Rectal smooth muscle tissue (tissue), 1 donor: ENCODE measurements around the gene GK2.

Experiments
- H3K27ac ChIP-seq: one replicate; pipeline ENCODE4 v1.7.0; 2013; ENCODE audit warnings: low read depth, low read length, inconsistent platforms
- H3K27me3 ChIP-seq: one replicate; pipeline ENCODE4 v1.7.0; 2013; ENCODE audit warnings: low read length; ENCODE audit not compliant: control insufficient read depth, insufficient read depth
- H3K36me3 ChIP-seq: one replicate; pipeline ENCODE4 v1.7.0; 2013; ENCODE audit warnings: low read length; ENCODE audit not compliant: control insufficient read depth, insufficient read depth
- H3K4me1 ChIP-seq: one replicate; pipeline ENCODE4 v1.7.0; 2013; ENCODE audit warnings: low read length; ENCODE audit not compliant: control insufficient read depth, insufficient read depth
- H3K4me3 ChIP-seq: one replicate; pipeline ENCODE4 v1.7.0; 2013; ENCODE audit warnings: low read length
- H3K9ac ChIP-seq: one replicate; pipeline ENCODE4 v1.7.0; 2013; ENCODE audit warnings: low read length

Gene GK2

DNA sequence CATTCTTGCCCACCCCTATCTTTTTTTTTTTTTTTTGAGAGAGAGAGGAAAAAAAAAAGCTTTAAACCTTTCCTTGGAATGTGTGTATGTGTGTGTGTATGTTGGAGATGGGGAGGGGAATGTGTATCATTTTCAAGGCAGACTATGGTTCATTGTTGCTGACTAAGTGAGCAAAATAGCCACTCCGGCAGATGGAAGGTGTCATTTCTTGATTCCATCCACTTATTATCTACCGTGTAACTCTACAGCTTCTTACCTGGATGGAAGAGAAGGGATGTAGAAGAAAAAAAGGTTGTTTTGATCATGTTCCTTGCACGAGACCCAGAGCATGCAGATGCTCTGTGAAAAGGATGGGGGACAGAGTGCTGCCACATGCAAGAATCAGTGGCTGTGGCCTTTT lies 5.9 kb upstream of the GK2 start:
- H3K36me3 ChIP-seq: no peaks in the 10 kb centered on the region
- H3K27ac ChIP-seq: no peak overlapping the region
- H3K4me1 ChIP-seq: no peaks in the 10 kb centered on the region
- H3K4me3 ChIP-seq: no peak overlapping the region
- H3K27me3 ChIP-seq: no peaks in the 10 kb centered on the region
- H3K9ac ChIP-seq: no peak overlapping the region

DNA sequence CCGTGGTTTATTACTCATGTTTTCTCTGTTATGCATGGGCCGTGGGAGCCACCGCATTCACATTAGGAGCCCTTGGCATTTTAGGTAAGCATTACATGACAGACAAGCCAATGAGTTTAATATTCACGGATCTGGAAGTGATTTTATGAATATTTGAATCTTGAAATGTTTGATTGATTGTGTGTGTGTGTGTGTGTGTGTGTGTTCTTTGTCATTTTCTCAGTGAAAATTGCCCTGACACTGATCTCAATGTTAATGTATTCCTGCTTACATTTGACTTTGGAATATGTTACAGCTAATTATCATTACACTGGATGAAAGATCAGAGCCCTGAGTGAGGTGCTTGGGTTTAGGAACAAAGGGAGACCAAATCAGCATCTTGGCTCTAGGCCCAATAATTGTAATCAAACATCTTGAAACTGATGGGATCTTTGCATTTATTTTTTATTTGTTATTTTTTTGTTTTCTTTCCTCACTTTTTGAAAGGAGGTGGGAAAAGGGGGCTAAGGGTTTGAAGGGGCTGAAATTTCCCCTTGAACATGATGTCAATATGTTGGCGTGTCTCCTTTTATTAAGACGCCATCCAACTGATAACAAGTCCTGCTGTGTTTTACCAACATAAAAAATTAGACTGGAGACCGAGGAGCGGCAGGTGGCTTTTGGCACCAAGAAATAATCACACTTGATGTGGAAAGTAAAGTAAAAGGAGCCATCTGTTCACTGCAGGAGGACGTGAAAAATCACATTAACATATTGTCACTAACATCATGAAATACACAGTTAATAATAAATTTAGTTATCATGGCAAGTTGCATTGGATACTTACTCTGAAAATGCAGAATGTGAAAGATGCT lies 5.2 kb upstream of the GK2 start:
- Histone ChIP-seq H3K4me1 (no peaks in the 10 kb centered on the region), H3K27ac (no peak overlapping the region), H3K4me3 (no peak overlapping the region), H3K36me3 (no peaks in the 10 kb centered on the region), H3K9ac (no peak overlapping the region), H3K27me3 (no peaks in the 10 kb centered on the region)

DNA sequence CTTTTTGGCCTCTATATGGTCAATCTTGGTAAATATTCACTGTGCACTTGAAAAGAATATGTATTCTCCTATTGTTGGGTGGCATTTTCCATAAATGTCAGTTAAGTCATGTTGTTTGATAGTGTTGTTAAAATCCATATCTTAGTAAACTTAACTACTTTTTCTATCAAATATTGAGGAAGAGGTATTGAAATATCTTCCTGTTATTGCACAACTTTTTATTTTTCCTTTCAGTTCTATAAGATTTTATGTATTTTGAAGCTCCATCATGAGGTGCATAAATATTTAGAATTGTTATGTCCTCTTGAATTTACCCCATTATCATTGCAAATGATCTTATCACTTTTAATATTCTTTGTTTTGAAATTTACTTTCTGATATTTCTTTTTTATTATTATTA lies 3.4 kb downstream of the GK2 start:
- no peak overlapping the region for H3K9ac ChIP-seq
- H3K27me3 ChIP-seq: no peaks in the 10 kb centered on the region
- no peak overlapping the region for H3K4me3 ChIP-seq
- H3K4me1 ChIP-seq: no peaks in the 10 kb centered on the region
- H3K27ac ChIP-seq: no peak overlapping the region
- H3K36me3 ChIP-seq: no peaks in the 10 kb centered on the region

DNA sequence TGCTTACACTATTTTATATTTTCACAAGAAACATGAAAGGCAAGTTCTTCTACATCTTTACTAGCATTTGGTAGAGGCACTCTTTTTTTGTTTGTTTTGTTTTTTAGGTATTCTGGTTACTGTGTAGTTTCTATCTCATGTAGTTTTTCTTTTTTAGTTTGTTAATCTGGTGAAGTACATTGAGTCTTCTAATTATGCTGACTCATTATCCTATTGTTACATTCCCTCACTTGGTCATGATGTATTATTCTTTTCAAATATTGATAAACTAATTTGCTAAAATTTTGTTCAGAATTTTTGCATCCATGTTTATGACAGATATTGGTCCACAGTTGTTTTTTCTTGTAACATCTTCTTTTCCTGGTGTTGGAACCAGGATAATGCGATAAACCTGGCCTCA lies 4.7 kb downstream of the GK2 start:
- Histone ChIP-seq H3K9ac (no peak overlapping the region), H3K4me1 (no peaks in the 10 kb centered on the region), H3K36me3 (no peaks in the 10 kb centered on the region), H3K27me3 (no peaks in the 10 kb centered on the region), H3K4me3 (no peak overlapping the region), H3K27ac (no peak overlapping the region)

DNA sequence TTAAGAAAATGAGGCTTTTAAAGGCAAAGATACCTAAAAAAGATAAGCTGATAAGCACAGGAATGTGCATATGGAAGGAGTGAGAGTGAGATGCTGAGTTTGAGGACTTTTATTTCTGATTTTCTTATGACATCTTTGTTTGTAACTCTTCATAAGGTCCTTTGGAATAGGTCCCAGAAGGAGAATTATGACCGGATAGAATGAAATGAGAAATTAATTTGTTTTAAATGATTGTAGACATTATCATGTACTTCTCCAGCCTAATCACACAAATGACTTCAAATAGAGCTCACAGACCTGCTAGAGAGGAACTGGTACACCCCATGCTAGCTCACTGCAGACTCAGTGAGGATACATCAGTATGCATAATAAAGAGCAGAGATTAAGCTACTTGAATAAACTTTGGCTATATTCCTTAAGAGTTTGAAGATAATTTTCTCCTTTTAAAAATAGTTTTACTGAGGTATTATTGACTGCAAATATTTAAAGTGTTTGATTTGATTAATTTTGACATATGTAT lies 5.6 kb downstream of the GK2 start:
- Histone ChIP-seq H3K27me3 (no peaks in the 10 kb centered on the region), H3K9ac (no peak overlapping the region), H3K27ac (no peak overlapping the region), H3K4me3 (no peak overlapping the region), H3K4me1 (no peaks in the 10 kb centered on the region), H3K36me3 (no peaks in the 10 kb centered on the region)

DNA sequence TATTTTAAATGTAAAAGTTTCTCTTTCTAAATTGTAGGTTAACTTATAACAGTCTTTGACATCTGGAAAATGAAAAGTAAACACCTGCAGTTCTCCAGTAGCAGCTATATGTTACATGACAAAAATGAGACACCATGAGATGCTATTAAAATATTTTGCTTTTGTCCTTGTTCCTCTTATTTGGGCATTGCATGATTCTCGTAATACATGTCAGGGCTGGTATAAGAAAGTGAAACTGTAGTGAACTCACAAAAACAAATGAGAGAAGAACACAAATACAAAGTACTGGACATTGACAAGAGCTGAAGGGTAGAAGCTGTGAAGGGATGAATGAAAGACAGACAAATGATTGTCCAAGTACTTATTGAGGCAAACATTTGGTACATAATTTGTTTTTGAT lies 9.0 kb downstream of the GK2 start:
- Histone ChIP-seq H3K36me3 (no peaks in the 10 kb centered on the region), H3K27me3 (no peaks in the 10 kb centered on the region), H3K4me1 (no peaks in the 10 kb centered on the region), H3K9ac (no peak overlapping the region), H3K4me3 (no peak overlapping the region), H3K27ac (no peak overlapping the region)

DNA sequence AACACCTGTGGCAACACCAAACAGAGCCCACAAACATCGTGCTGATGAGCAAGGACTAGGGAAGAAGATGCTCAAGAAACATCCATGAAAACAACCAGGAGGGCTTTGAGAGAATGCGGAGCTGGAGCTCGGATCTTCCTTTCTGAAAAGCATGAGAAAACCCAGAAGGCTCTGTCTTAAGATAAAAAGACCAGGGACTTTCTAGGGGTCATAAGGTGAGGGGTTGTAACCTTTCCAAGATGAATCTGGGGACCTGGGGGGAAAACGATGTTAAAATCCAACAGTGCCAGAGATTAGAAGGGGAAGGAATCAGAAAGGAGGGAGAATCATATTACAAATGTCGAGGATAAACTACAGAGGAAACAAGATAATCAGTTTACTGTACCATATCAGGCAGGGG lies 10.1 kb downstream of the GK2 start:
- Histone ChIP-seq H3K27ac (no peak overlapping the region), H3K4me1 (no peaks in the 10 kb centered on the region), H3K4me3 (no peak overlapping the region), H3K27me3 (no peaks in the 10 kb centered on the region), H3K36me3 (no peaks in the 10 kb centered on the region), H3K9ac (no peak overlapping the region)

DNA sequence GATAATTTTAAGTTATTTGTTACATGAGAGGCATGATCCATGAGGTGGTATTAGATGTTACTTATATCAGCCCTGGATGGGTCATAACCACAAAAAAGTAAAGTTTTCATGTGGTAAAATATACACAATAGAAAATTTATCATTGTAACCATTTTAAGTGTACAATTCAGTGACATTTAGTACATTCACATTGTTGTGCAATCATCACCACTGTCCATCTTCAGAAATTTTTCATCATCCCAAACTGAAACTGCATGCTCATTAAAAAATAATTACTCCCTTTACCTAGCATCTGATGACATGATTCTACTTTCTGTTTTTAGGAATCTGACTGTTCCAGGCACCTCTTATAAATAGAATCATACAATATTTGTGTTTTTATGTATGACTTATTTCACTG lies 11.2 kb downstream of the GK2 start:
- Histone ChIP-seq H3K4me3 (no peak overlapping the region), H3K36me3 (no peaks in the 10 kb centered on the region), H3K4me1 (no peaks in the 10 kb centered on the region), H3K9ac (no peak overlapping the region), H3K27ac (no peak overlapping the region), H3K27me3 (no peaks in the 10 kb centered on the region)

DNA sequence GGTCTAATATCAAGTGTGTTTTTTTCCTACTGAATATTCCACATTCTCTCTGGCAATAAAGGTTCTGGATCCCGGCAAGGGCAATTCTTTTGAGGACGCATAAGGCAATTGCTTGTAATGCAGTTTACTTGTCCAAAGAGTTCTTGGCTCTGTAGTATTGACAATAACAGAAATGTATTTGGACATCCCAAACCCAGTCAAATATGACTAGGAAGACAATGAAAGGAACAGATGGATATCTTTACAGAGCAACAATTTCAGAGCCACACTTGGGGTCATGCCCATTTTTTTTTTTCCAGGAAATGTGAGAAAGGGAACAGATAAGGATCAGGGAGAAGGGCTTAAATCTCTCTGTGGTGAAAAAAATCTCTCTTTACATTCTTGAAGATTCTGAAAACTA lies 12.2 kb downstream of the GK2 start:
- H3K36me3 ChIP-seq: no peaks in the 10 kb centered on the region
- no peaks in the 10 kb centered on the region for H3K4me1 ChIP-seq
- no peak overlapping the region for H3K9ac ChIP-seq
- no peaks in the 10 kb centered on the region for H3K27me3 ChIP-seq
- H3K27ac ChIP-seq: no peak overlapping the region
- no peak overlapping the region for H3K4me3 ChIP-seq

DNA sequence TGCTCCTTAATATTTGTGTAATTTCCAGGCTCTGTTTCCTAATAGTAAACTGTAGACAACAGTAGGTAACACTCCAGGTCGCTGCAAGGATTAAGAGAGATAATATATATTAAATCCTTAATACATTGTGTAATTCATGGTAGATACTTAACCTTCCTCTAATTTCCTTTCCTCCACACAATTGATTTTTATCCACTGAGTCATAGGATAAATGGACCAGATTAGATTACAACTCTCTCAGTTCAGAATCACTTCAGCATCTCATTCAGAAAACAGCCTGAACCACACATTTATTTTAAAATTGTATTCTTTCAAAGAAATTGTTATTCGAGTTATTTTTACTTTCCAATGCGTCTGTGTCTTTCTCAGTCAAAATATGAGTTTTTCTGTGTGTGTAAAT lies 17.1 kb downstream of the GK2 start:
- no peak overlapping the region for H3K9ac ChIP-seq
- H3K27me3 ChIP-seq: no peaks in the 10 kb centered on the region

DNA sequence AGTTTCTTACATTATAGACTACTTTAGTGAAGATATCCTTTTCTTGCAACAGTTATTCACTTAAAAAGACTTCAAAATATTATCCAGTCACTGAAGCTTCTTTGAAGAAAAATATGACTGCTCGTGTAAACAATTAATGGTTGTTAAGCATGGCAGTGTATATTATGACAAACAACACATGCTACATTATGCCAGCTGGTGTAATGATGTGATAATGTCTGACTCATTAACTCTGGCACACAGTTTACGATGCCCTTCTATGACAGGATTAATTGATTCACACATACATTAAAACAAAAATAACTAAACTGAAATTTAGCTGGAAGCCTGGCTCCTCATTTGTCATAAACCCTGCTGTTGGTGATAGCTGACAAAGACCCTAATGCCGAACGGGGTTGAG lies 22.4 kb downstream of the GK2 start:
- H3K4me3 ChIP-seq: no peak overlapping the region
- H3K4me1 ChIP-seq: peaks cover 5% of the 10 kb centered on the region
- no peak overlapping the region for H3K27ac ChIP-seq
- H3K36me3 ChIP-seq: no peaks in the 10 kb centered on the region
- no peak overlapping the region for H3K9ac ChIP-seq
- H3K27me3 ChIP-seq: no peaks in the 10 kb centered on the region

More for the DNA sequence above, 17.1 kb downstream of the GK2 start:
- peaks cover 2% of the 10 kb centered on the region for H3K4me1 ChIP-seq
- no peak overlapping the region for H3K4me3 ChIP-seq
- H3K27ac ChIP-seq: no peak overlapping the region
- H3K36me3 ChIP-seq: no peaks in the 10 kb centered on the region

DNA sequence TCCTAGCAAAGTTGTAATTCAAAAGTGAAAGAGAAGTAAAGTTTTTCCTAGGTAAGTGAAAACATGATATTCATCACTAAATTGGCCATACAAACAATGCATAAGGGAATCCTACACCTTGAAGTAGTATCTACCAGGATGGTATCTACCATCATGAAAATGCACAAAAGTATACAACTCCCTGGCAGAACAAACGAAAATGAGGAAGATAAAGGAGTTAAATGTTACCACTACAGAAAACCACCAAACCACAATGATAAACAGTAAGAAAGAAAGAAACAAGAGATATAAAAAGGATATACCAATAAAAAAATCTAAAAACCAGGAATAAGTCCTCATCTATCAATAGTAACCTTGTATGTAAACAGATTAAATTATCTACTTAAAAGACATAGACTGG lies 26.9 kb downstream of the GK2 start:
- Histone ChIP-seq H3K36me3 (no peaks in the 10 kb centered on the region), H3K27ac (no peak overlapping the region), H3K4me1 (peaks cover 5% of the 10 kb centered on the region), H3K4me3 (no peak overlapping the region), H3K9ac (no peak overlapping the region), H3K27me3 (no peaks in the 10 kb centered on the region)

DNA sequence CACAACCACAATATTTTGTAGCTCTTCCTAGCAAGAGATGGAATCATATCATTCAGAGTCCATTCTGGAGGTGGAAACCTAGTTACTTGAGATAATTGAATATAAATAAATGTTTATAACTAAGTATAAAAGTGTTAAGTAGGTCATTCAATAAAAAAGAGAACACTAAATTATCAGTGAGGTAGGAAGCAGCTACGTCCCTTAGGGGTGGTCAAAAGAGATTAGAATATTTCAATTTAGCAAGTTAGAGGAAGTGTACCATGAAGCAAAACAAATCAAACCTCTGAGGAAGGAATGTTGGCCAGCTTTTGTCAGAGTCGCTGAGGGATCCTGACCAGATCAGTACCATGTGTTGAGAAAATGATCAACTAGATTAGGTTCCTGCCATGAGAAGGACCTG lies 38.0 kb downstream of the GK2 start:
- H3K9ac ChIP-seq: no peak overlapping the region
- H3K36me3 ChIP-seq: no peaks in the 10 kb centered on the region
- no peaks in the 10 kb centered on the region for H3K4me1 ChIP-seq
- H3K27me3 ChIP-seq: no peaks in the 10 kb centered on the region
- no peak overlapping the region for H3K4me3 ChIP-seq
- no peak overlapping the region for H3K27ac ChIP-seq
